ENCODE results near the gene TULP1. TPM values are rescaled to one million over a fixed set of nuclear protein-coding genes. Genes with fewer than 3 reads are reported as not detected.

TULP1 gene
- total and polyA plus RNA-seq, 4 donors = 0.05 to 2.6 (median 0.26) TPM; not detected in 1

GRCh38 chr6:35507221-35507620 is 5.5 kb downstream of the TULP1 start:
- Histone ChIP-seq H3K9me3 (ENCODE audit: control insufficient read depth in 4 of 4, insufficient read depth in 3 of 4, low read length in 3 of 4) (no peaks in the 10 kb centered on the region), H3K4me3 (no peak overlapping the region), H3K36me3 (ENCODE audit: control insufficient read depth in 4 of 4, insufficient read depth in 4 of 4, low read length in 4 of 4) (no peaks in the 10 kb centered on the region), H3K27me3 (ENCODE audit: control insufficient read depth in 3 of 3, insufficient read depth in 3 of 3, low read length in 2 of 3) (no peaks in the 10 kb centered on the region), H3K4me1 (ENCODE audit: control insufficient read depth in 5 of 5, insufficient read depth in 5 of 5, low read length in 5 of 5) (peaks cover 0 to 14% (median 4%) of the 10 kb centered on the region in 5 donors), H3K9ac (ENCODE audit: insufficient read depth in 1 of 2, low read length in 2 of 2) (no peak overlapping the region), H3K27ac (ENCODE audit: low read depth in 1 of 2, low read length in 1 of 2) (no peak overlapping the region)
- no peak for ATAC-seq (ENCODE audit: insufficient read depth, low FRiP score)
- no peak for DNase-seq
- WGBS, 2 donors = 81 to 95% methylated on average over 2 of the region's 2 CpGs
- TF ChIP-seq, protein P1, sequence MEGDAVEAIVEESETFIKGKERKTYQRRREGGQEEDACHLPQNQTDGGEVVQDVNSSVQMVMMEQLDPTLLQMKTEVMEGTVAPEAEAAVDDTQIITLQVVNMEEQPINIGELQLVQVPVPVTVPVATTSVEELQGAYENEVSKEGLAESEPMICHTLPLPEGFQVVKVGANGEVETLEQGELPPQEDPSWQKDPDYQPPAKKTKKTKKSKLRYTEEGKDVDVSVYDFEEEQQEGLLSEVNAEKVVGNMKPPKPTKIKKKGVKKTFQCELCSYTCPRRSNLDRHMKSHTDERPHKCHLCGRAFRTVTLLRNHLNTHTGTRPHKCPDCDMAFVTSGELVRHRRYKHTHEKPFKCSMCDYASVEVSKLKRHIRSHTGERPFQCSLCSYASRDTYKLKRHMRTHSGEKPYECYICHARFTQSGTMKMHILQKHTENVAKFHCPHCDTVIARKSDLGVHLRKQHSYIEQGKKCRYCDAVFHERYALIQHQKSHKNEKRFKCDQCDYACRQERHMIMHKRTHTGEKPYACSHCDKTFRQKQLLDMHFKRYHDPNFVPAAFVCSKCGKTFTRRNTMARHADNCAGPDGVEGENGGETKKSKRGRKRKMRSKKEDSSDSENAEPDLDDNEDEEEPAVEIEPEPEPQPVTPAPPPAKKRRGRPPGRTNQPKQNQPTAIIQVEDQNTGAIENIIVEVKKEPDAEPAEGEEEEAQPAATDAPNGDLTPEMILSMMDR (IDR thresholded peaks at IDR 0.05; ENCODE audit: control extremely low read depth, extremely low read depth) = no peak

GRCh38 chr6:35506536-35506935 is 6.2 kb downstream of the TULP1 start:
- no peaks in the 10 kb centered on the region for H3K9me3 ChIP-seq (ENCODE audit: control insufficient read depth in 4 of 4, insufficient read depth in 3 of 4, low read length in 3 of 4)
- H3K9ac ChIP-seq (ENCODE audit: insufficient read depth in 1 of 2, low read length in 2 of 2) = no peak overlapping the region
- TF ChIP-seq, protein P1 (IDR thresholded peaks at IDR 0.05; ENCODE audit: control extremely low read depth, extremely low read depth) = no peak
- no peaks in the 10 kb centered on the region for H3K27me3 ChIP-seq (ENCODE audit: control insufficient read depth in 3 of 3, insufficient read depth in 3 of 3, low read length in 2 of 3)
- no peak overlapping the region for H3K27ac ChIP-seq (ENCODE audit: low read depth in 1 of 2, low read length in 1 of 2)
- ATAC-seq (ENCODE audit: insufficient read depth, low FRiP score) (no peak), DNase-seq (no peak)
- no peak overlapping the region for H3K4me3 ChIP-seq
- H3K36me3 ChIP-seq (ENCODE audit: control insufficient read depth in 4 of 4, insufficient read depth in 4 of 4, low read length in 4 of 4) = no peaks in the 10 kb centered on the region
- WGBS, 2 donors = 89 to 93% methylated on average over 3 of the region's 3 CpGs
- H3K4me1 ChIP-seq (ENCODE audit: control insufficient read depth in 5 of 5, insufficient read depth in 5 of 5, low read length in 5 of 5) = peaks cover 0 to 11% (median 4%) of the 10 kb centered on the region in 5 donors

DNA sequence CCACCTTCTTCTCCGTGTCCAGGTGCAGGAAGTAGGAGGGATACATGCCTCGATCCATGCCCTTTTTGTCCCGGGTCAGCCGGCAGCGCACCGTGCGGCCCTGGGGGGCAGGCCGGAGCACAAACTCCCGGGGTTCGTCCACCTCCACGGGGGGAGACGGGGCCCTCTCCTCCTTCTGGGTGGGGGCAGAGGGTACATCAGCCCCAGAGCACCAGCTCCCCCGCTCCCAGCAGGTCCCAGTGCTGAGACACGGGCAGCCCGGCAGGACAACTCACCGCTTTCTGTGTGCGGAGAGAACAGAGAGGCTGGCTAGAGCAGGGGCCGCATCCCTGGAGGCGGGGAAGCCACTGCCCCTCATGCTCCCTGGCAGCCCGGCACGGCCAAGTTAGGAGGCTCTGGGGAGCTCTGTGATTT is 6.7 kb downstream of the TULP1 start:
- ATAC-seq (ENCODE audit: insufficient read depth, low FRiP score) (no peak), DNase-seq (no peak)
- Histone ChIP-seq H3K36me3 (ENCODE audit: control insufficient read depth in 4 of 4, insufficient read depth in 4 of 4, low read length in 4 of 4) (no peaks in the 10 kb centered on the region), H3K4me3 (no peak overlapping the region), H3K9me3 (ENCODE audit: control insufficient read depth in 4 of 4, insufficient read depth in 3 of 4, low read length in 3 of 4) (no peaks in the 10 kb centered on the region), H3K4me1 (ENCODE audit: control insufficient read depth in 5 of 5, insufficient read depth in 5 of 5, low read length in 5 of 5) (peaks cover 0 to 5% (median 4%) of the 10 kb centered on the region in 5 donors), H3K27me3 (ENCODE audit: control insufficient read depth in 3 of 3, insufficient read depth in 3 of 3, low read length in 2 of 3) (no peaks in the 10 kb centered on the region), H3K9ac (ENCODE audit: insufficient read depth in 1 of 2, low read length in 2 of 2) (peak overlapping the region in 1 of 2 donors; percentile 25), H3K27ac (ENCODE audit: low read depth in 1 of 2, low read length in 1 of 2) (no peak overlapping the region)
- WGBS, 2 donors = 53 to 66% methylated on average over 21 of the region's 21 CpGs
- TF ChIP-seq, protein P1 (IDR thresholded peaks at IDR 0.05; ENCODE audit: control extremely low read depth, extremely low read depth) = no peak

DNA sequence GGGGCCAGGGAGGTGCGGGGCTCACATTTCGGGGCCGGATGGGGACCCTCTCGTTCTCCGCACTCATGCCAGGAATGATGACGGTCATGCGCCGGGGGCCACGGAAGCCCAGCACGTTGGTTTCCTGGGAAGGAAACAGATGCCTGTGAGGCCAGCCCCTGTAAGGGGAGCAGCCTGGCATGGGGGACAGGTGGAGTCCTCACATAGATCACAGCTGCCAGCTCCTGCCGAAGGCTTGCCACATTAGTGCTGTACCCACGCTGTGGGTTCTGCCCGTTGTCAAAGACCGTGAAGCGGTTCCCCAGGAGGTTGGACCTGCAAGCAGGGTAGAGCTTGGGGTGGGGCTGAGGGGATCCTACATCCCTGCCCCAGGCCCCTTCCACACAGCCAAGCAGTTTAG is 9.2 kb downstream of the TULP1 start:
- no peak for DNase-seq
- no peak overlapping the region for H3K4me3 ChIP-seq
- H3K27ac ChIP-seq (ENCODE audit: low read depth in 1 of 2, low read length in 1 of 2) = no peak overlapping the region
- no peak for ATAC-seq (ENCODE audit: insufficient read depth, low FRiP score)
- H3K27me3 ChIP-seq (ENCODE audit: control insufficient read depth in 3 of 3, insufficient read depth in 3 of 3, low read length in 2 of 3) = no peaks in the 10 kb centered on the region
- H3K9ac ChIP-seq (ENCODE audit: insufficient read depth in 1 of 2, low read length in 2 of 2) = no peak overlapping the region
- no peaks in the 10 kb centered on the region for H3K36me3 ChIP-seq (ENCODE audit: control insufficient read depth in 4 of 4, insufficient read depth in 4 of 4, low read length in 4 of 4)
- no peaks in the 10 kb centered on the region for H3K9me3 ChIP-seq (ENCODE audit: control insufficient read depth in 4 of 4, insufficient read depth in 3 of 4, low read length in 3 of 4)
- 26 to 33% methylated on average over 15 of the region's 15 CpGs for WGBS, 2 donors
- TF ChIP-seq, protein P1 (IDR thresholded peaks at IDR 0.05; ENCODE audit: control extremely low read depth, extremely low read depth) = no peak
- H3K4me1 ChIP-seq (ENCODE audit: control insufficient read depth in 5 of 5, insufficient read depth in 5 of 5, low read length in 5 of 5) = peaks cover 0 to 7% (median 7%) of the 10 kb centered on the region in 5 donors
